HG03571 (cell line): Measurements from ENCODE around the gene SPAG4.

Experiments
- ATAC-seq: cut with Tn5 transposase; IDR thresholded peaks from one replicate; pipeline ENCODE4 v1.9.1; 2021; ENCODE audit not compliant: unreplicated experiment

Gene SPAG4

DNA sequence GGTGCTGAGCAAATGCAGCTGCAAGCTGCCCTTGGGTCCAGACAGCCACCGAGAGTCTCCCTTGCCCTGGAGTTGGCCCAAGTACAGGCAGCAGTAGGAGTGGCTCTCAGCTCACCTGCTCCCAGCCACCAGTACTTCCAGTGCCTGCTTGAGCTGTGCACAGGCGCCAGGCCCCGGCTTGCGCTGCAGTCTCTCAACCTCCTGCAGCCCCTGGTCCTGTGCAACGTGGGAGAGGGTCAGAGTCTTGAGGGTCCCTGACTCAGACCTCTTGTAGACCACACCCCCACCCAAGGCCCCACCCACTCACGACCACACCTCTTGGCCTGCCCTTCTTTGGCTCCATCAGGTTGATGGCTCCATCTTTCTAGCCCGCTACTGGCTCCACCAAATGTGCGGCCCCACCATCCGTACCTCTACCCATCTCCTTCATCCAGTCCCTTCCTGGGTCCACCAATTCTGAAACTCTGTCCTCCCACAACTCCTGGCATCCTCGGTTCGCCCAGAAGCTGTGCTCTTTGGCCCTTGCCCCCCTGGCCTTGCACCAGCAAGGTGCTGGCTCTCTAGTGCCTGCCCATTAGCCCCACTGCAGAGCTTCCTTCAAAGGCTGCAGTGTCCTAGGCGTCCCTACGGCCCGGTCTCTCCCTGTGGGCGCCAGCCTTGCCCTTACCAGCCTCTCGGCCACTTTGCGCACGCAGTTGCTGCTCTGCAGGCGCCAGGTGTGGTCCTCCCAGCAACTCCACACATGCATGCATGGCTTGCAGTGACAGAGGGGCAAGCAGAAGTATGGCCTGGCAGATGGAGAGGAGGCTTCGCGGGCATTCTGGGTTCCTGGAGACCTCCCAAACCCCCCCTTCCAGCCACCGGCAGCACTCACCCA is 16.5 kb upstream of the SPAG4 start:
- no peak for ATAC-seq

GRCh38 chr20:35599776-35600120 is 15.9 kb upstream of the SPAG4 start:
- no peak for ATAC-seq

DNA sequence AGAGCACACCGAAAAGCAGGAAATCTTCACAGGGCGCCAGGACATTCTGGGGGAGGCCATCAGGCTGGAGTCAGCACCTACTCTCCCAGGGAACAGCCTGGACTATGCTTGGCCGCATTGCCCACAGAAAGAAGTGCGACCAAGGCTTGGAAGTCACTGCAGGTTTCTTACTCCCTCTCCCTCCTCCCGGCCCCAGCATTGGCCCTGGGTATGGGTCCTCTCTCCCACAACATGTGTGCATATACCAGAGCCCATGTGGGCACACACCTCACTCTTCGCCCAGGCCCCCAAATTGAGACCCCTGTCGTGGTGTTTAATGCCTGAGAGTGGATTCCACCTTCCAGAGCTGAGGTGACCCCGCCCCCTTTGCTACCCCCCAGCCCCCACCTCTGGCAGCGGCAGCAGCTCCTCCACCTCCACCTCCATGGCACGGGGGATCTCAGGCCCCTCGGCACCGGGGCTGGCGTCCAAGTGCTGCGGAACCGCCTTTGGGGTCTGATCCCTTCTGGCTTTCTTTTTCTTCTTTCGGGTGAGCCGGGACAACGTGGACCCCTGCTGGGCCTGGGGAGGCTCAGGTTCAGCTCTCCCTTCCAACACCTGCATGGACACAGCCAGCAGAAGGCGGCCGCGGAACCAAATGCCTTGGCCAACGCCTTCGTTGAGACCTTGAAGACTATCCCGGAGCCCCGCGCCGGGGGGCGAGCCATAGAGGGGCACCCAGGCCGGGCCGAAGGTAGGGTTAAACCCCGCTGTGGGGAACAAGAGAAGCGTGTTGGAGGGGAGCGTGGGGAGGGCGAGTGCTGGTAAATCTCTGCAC is 15.2 kb upstream of the SPAG4 start:
- no peak for ATAC-seq

GRCh38 chr20:35600993-35601973 is 14.3 kb upstream of the SPAG4 start:
- no peak for ATAC-seq

DNA sequence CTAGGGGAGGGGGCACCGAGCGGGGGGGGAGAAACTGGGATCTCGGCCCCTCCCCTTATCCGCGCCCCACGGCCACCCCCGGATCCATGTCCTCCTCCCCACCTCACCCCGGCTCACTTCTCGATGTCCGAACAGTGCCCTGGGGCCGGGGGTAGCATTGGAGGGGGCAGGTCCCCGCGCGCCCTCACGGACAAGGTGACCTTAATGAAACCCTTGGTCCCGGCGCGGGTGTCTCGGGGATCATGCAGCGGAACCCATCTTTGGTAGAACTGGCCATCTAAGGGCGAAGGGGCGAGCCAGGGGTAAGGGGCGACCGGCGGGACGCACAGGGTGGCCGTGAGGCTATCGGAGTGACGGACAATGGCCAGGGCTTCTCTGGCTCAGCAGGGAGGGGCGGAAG is 13.6 kb upstream of the SPAG4 start:
- no peak for ATAC-seq

GRCh38 chr20:35602851-35603495 is 12.7 kb upstream of the SPAG4 start:
- no peak for ATAC-seq

DNA sequence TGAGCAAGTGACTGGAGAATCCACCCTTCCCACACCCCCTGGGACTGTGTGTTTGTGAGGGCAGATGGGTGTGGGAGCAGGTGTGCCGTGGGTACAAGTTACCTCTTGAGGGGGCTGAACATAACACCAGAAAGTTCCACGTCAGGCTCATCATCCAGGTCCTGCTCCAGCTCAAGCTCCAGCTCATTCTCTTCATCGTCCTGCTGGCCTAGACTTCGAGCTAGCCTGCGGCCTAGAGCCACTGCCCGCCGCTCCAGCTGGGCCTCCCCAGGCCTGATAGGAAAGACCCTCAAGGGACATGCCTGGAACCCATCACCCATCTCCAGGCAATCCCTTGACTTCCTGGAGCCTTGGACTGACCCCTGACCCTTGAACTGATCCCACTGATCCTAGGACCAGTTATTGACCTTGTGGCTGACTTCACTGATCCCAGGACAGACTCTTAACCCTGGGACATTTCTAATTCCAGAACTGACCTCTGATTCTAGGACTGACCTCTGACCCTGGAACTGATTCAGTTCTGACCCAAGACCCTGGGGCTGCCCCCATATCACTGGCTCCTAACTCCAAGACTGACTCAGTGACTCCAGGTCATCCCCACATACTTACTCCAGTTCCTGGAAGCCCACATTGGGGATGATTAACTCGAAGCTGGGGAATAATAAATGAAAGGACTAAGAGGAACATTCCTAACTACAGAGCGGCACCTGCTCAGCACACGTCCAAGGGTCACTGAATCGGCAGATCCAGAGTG is 11.8 kb upstream of the SPAG4 start:
- no peak for ATAC-seq

GRCh38 chr20:35604449-35604747 is 11.2 kb upstream of the SPAG4 start:
- ATAC-seq: no peak

- ATAC-seq: no peak
Observed at GRCh38 chr20:35606127-35606526, 9.5 kb upstream of the SPAG4 start.

- ATAC-seq: no peak
Observed at GRCh38 chr20:35607003-35607735, 8.5 kb upstream of the SPAG4 start.

GRCh38 chr20:35610833-35611427 is 4.7 kb upstream of the SPAG4 start:
- ATAC-seq: no peak

- no peak for ATAC-seq
Observed at GRCh38 chr20:35611482-35611881, 4.1 kb upstream of the SPAG4 start.

DNA sequence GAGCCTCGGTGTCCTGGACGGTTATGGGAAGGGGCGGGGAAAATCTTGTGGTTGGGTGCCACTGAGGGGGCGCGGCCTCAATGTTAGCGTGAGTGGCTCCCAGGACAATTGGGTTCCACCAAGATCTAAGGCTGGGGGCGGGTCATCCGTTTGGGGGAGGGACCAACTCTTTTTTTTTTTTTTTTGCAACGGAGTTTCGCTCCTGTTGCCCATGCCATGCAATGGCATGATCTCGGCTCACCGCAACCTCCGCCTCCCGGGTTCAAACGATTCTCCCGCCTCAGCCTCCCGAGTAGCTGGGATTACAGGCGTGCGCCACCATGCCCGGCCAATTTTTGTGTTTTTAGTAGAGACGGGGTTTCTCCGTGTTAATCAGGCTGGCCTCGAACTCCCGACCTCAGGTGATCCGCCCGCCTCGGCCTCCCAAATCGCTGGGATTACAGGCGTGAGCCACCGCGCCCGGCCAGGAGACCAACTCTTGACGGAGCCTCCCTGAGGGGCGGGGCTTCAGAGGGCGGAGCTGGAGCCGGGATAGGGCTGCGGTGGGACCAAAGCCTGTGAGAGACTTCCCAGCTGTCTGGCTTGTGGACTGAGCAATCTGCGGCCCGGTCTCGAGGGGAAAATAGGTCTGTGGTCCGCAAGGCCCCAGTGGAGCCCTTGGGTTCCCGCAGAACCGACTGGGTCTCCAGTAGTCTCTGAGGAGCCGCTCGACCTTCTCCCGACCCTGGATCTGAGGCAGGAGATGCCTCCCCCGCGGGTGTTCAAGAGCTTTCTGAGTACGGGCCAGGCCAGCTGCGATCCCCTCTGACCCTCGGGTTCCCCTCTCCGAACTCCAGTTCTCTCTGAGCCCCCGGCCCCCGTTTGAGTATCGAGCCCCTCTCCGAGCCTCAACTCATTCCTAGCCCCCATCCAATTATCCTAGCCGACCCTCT is 1.1 kb downstream of the SPAG4 start:
- ATAC-seq: no peak

GRCh38 chr20:35617397-35618262 is 2.0 kb downstream of the SPAG4 start:
- no peak for ATAC-seq

DNA sequence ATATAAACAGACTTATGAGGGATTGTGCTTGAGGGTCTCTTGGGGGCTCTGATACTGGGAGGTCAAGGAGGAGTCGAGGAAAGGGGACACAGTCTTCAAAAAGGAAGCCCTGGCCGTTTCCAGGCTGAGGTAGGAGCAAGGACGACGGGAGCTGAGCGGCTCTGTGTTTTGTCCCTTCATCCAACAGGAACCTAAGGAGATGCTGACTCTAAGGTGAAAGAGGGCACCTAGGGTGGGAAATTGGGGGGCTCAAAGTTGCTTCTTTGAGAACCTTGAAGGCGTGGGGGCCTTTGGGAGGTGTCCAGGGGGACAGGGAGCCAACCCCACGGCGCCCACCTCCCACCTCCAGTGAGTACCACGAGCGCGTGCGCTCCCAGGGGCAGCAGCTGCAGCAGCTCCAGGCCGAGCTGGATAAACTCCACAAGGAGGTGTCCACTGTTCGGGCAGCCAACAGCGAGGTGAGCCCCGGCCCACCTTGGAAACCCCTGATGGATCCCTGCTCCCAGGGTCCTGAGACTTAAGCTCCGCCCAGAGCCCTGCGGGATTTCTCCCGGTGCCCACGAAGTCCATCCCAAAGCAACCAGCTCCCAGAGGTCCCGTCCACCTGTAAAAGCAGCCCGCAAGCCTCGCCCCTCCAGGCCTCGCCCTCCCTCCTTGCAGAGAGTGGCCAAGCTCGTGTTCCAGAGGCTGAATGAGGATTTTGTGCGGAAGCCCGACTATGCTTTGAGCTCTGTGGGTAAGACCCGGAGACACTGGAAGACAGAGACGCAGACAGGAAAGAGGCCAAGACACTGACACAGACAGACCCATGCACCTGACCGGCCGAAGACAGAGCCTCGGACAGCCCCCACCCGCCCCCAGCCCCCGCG is 2.9 kb downstream of the SPAG4 start:
- ATAC-seq: no peak
